D341Med (cell line): ENCODE results near the gene SPDEF.

ENCODE experiments used
- DNase-seq: peaks from one replicate; pipeline ENCODE4 v3.0.0; 2012; ENCODE audit warnings: low spot score

Gene SPDEF

DNA sequence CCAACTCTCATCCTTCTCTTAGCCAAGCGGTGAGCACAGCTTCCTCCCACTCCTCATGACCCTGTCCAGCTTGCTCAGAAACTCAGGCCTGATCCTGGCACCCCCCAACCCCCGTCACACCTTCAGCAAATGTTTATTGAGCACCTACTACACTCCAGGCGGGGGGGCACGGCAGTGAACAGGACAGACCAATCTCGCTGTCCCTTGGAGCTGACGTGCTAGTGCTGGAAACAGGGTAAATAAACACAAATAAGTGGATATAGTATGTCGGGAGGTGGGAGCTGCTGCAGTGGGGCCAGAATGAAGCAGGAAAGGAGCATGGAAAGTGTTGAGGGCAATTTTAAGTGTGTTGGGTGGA lies 7.4 kb upstream of the SPDEF start:
- no peak for DNase-seq

DNA sequence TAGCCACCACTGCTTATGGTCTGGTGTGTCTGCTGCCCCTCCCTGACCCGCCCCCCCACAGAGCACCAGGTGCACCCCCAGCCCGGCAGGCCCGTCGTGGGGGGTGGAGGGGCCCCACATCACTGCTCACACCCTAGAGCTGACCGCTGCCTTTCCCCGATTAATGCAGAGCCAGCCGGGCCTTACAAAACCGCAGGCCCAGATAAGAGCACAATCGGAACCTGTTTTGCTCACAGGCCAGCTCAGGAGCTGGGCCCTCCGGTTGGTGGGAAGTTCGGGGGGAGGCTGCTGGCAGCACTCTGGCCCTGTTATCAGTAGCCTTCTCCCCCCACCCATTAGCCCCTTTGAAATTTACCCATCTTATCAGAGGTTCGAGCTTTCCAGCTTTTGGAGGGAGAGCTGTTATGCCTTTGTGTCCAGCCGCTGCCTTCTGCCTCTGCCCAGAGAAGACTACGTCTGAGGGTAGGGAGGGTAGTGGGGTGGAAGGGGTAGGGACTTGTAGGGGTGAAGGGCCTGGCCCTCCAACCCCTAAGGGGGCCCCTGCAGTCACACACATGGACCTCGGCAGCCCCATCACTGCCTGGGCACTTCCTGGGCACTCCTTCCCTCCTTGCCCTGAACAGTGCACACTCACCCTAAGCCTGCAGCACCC lies 6.9 kb upstream of the SPDEF start:
- no peak for DNase-seq

DNA sequence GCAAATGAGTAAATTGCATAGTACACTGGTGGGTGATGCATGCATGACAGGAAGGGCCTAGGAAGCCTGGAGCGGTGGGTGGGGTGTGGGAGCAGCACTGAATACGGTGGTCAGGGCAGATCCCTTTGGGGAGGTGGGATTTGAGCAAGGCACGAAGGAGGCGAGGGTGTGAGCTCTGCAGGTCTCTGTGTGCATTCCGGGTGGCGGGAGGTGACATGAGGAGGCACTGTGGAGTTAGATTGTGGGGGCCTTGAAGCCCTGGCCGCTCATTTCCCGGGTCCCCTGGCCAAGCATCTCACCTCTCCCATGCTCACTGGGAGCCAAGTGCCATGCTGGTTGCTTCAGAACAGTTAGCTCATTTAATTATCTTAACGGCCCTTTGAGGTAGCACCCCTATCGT lies 6.2 kb upstream of the SPDEF start:
- no peak for DNase-seq

DNA sequence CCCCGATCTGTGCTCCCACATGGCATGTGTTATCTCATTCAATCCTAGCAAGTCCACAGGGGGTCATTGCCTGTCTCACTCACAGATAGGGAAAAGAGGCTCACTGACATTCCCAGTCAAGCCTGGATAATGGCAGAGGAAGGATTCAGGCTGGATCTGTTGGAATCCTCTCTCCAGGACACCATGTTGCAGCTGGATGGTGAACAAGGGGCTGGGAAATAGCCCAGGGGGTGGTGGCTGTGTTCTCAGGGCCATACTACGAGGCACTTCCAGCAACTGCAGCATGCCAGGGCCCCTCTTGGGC lies 5.0 kb upstream of the SPDEF start:
- no peak for DNase-seq

DNA sequence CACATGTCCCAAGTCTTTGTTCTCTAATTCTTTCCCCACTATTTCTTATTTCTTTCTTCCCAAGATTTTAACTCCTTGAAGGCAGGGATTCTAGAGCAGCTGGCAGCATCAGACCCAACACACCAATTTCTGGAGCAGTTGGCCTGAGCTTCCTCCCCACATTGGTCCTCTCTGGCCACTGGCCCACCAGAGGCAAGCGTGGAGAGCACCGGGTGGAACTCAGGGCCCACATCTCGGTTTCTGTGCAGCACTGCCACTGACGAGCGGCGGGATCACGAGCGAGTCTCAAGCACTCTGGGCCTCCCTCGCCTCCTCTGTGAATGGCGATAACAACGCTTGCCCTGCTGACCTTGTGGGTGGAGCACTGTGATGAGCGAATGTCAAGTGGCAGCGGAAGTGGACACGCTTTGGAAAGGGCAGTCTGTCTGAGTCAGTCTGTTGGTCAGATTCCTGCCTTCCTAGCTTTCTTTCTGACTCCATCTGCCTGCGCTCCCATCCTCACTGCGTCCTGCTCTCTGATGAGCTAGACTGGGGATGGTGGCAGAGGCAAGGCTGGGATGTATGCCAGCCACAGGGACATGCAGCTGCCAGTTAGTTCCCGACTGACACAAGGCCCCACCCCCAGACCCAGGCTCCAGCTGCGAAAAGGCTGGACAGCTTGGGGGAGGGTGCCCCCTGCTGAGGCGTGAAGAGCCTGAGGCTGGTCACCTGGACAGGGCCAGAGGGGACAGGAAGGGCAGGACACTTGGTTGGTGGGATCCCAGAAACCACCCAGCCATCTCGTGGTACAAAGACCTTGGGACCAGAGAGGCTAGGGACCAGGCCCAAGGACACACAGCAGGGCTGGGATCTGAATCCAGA lies 4.5 kb upstream of the SPDEF start:
- peak; percentile 75 for DNase-seq

DNA sequence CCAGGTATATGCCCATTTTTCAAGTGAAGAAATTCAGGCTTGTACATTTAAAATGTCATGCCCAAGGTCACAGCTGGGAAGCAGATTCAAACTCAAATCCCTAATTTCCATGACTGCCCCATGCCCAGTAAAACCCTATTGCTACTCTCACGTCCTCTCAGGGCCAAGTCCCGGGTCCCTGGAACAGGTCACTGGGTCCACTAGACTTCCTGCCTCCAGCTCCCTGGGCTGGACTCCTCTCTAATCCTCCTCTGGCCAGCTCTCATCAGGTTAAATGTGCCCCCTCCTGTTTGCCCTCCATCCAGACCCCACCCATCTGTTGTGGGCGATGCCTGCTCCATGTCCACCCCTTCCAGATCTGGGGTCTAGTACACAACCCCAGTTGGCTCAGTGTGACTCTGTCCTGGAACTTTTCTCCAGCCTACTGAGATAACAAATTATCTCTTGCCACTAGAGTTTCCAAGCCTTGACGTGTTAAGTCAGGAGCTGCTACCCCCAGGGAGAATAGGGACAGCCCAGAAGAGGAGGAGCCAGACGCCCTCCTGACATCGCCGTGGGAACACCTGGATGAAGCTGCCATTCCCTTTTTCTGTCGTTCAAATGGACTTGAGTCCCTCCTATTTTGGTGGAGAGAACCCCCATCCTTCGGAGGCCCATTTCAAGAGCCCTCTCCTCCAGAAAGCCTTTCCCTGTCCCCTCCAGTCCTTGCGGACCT lies 3.7 kb upstream of the SPDEF start:
- no peak for DNase-seq

DNA sequence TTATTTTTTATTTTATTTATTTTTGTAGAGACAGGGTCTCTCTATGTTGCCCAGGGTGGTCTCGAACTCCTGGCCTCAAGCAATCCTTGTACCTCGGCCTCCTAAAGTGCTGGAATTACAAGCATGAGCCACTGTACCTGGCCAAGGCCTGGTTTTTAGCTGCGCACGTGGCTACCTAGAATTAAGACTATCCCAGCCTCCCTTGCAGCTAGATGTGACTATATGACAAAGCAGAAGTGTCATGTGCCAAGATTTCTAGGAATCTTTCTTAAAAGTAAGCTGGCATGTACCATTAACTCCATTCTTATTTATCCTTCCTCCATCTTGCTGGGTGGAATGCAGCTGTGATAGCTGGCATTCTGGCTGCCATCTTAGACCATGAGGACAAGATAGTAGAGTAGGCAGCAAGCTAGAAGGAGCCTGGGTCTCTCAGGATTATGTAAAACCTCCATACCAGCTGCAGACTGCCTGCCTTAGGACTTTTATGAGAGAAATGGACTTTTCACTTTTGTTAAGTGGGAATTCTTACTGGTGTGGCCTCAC lies 2.1 kb upstream of the SPDEF start:
- DNase-seq, result no peak

DNA sequence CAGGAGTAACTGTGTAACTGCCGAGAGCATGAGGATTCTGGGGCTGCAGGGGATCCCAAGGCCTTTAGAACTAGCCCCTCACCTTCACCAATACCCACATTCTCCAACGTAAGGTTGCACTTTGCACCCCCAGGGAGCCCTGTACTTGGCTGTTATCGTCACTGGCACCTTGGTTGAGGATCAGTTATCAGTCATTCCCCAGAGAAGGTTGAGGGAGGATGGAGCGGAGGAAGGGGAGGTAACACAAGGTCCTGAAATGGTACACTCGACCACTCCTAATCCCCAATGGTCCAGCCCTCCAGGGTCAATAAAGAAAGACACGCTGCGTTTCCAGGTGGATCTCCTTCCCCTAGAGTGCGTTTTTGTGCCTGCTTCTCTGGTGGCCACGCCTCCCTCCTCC lies 1.1 kb upstream of the SPDEF start:
- no peak for DNase-seq

DNA sequence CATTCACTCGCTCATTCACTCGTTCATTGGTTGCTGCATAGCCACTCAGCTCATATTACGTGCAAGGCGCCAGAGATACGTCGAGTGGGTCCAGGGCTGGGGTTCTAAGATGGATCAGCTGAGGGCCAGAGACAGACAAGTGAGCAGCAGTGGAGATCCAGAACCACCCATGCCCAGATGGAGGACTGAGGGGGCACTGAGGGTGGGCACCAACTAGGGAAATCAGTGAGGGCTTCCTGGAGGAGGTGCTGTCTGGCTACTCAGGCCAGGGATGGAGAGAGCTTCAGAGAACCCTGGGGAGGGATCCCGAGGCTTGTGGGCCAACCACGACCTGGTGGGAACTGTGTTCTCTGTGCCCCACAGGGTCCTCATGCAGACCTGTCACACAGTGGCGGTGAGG lies 364 bp upstream of the SPDEF start:
- no peak for DNase-seq

DNA sequence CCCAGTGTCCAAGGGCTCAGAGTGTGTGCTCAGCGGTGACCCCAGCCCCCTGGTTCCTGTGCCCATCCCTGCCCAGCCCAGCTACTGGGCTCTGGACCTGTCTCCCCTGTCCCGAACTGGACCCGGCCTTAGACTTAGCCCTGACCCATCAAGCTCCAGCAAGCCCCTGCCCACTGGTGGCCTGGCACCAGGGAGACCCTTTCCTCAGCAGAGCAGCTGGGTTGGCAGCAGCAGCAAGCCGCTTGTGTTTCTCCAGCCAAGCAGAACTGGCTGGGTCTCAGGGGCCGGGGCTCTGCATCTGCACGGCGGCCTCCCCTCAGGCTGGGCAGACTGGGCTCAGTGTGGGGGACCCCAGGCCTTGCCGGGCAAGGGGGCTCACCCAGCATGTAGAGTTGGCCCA lies 801 bp downstream of the SPDEF start:
- DNase-seq, result no peak

DNA sequence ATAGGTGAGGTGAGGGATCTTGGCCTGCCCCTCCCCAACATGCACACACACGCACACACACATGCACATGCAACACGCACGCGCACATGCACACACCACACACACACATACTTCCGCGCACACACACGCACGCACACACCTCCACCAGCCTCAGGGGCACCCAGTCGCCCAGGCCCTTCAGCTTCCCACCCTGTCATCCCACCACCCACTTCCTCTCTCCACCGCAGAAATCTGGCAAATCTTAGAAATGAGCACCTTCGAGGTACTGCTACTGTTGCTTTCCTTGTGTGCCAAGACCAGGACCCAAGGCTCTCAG lies 1.2 kb downstream of the SPDEF start:
- no peak for DNase-seq

DNA sequence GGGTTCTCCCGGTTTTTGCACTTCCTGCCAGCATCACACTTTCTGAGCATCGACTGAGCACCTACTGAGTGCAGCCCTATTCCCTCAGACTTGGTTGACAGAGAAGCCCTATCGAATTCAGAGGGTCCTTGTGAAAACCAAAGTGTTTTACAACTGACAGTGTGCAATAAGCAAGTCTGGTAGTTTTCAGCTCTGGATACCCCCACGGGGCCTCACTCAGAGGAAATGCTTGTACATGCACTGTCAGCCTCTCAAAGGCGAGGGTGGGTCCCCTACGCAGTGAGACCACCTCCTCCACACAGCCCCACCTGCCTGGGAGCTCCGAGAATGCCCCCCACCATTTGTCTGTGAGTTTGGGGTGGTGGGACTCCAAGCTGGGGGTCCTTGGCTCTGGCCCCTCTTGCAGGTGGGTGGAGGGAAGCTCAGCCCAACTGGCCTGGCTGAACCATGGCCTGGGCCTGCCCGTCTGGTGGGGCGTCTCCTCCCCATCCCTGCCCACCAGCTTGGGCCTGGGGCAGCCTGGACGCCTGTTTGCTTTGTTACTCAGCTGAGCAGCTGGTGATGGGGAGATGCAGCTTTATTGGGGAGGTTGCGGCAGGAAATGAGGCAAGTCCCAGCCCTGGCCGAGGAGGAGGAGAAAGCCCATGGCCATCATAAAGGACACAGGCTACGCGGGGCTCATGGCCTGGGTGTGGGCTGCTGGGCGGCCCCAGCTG lies 1.7 kb downstream of the SPDEF start:
- DNase-seq, result no peak

DNA sequence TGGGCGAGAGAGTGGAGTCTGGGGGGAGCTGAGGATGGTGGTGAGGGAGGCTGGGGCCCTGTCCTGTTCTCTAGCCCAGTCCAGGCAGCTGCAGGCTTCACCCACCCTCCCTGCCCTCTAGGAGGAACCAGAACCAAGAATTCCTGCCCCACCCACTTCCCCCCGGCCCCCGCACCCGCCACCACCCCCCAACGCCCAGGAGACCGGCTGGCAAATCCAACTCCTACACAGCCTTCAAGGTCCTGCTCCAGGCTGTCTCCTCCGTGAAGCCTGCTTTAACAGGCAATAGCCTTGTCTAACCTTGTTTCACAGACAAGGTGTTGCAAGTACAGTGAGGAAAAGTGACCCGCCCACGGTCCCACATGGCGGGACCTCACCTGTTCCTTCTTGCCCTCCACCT lies 2.4 kb downstream of the SPDEF start:
- DNase-seq, result no peak

DNA sequence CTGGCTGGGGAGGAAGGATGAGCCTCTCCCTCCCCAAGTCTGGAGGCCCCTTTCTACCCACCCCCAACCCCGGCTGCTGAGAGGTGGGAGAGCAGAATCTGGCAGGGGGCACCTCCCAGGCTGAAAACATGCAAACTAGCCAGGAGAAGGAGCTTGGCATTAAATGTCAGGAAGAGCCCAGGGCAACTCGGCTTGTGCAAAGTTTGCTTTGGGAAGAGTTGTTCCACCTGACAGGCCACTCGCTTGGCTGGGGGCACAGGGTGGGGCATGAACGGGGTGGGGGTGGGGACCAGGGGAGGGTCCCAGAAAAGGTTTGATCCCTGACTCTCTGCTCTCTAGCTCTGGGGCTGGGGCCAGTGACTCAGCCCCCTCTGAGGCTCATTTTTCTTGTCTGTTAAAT lies 3.0 kb downstream of the SPDEF start:
- DNase-seq, result no peak

DNA sequence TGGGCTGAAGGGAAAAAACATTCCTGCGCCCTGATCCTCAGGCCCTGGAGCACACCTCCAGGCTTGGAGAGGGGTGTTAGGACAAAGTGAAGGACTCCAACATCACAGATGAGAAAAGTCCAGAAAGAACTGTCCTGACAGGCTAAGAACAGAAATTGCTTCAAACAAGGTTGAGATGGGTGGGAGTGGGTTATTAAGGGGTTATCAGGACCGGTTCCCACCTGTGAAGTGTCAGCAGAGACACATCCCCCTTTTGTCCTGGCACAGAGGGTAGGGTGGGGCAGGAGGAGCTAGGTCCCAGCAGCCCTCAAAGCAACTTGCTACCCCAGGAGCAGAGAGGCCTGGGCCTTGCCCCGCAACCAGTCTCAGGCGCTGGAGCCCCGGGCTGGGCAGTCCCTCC lies 3.5 kb downstream of the SPDEF start:
- no peak for DNase-seq

DNA sequence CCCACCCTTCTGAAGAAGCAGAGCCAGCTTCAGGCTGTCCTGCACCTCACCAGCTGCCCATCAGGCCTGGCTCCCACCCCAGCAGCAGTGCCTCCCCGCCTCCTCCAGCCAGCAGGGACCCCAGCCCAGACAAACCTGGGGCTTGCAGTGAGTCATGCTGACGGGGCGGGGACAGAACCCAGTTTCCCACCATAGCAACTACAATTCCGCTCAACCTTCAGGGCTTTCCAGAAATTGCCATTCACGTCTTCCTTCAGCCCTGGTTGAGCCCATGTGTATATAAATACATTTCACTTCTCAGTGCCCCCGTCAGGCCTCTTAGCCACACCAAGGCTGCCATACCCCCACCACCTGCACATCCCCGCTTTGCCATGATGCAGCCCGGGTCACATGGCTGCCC lies 4.4 kb downstream of the SPDEF start:
- no peak for DNase-seq

DNA sequence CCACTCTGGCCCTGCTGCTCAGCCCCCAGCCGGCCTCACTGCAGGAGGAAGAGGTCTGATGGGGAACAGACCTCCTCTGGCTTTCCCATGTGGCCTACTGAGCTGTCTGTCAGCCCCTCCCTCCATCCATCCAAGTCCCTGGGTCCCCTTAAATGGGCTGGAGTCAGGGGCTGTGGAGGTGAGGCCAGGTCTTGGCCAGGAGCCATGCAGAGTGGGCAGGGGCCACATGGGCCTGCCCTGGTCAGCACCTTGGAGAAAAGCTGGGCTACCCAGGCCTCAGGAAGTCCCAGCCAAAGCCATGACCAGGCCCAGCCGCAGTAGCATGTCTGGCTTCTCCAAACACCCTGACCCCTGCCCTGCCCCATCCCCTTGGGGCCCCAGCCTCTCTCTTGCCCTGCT lies 6.3 kb downstream of the SPDEF start:
- no peak for DNase-seq

DNA sequence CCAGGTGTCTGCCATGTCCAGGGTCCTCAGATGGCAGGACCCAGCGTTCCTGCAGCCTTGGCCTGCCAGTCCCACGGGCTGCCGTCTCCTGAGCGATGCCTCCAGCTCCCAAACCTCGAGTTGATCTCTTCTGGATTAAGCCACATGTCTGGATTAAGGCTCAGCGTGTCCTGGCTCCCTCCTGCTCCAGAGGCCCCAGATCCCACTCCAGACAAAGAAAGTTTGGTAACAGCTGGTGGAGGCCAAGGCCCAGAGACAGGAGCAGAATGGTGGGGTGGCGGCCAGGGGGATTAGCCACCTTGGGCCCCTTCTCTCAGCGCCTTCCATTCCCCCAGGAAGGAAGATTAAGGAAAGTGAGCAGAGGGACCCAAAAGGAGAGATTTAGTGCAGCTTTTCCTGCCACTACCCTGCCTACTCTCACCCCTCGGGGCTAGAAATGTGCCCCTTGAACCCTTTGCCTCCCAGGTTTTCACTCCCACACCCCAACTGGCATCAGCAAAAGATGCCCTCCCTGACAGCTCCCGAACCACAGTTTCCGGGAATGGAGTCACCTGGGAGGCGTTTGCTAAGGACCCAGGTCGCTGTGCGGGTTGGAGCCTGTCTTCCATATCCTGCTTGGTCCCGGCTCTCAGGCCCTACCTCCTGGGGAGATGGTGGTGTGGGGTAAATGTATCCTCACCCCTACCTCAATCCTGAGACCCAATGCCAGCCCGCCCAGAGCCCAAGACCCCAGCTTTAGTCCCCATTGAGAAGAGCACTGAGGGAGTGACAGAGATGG lies 6.9 kb downstream of the SPDEF start:
- DNase-seq, result peak; percentile 91

DNA sequence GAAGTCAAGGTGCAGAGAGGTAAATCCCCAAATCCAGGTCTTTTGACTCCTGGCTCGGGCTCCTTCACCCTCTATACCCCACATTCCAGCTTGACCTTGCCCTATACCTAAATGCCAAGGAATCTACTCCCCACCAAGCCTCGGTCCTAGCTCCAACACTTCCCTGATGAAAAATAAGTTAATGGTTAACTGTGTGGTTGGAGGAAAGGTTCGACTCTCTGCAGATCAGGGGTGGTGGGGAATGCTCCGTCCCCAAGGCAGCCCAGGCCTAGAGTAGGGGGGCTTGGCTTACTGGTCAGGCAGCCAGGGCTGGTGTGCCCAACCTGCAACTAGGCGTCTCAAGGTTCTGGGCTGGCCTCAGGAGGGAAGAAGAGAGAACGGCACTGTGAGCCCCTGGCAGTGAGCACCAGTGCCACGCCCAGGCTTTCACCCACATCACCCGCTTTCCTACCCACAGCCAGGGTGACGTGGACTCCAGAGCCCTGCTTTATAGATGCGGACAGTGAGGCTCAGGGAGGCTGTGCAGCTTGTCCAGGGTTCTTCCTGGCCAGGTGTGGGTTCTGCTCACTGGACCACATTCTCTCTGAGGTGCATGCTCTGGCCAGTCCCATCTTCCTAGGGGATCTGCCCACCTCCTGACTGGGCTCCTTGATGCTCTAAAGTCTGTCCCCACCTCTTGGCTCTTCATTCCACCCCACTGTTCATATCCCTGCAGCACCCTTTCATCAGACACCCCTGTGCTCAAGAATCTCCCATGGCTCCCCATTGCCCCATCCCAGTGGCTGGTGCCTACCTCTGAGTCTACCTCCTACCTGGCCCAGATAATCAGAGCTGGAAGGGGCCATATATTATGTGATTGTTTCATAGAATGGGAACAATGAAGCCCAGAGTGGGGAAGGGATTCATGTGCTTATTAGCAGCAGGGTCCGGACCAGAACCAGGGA lies 8.2 kb downstream of the SPDEF start:
- no peak for DNase-seq

DNA sequence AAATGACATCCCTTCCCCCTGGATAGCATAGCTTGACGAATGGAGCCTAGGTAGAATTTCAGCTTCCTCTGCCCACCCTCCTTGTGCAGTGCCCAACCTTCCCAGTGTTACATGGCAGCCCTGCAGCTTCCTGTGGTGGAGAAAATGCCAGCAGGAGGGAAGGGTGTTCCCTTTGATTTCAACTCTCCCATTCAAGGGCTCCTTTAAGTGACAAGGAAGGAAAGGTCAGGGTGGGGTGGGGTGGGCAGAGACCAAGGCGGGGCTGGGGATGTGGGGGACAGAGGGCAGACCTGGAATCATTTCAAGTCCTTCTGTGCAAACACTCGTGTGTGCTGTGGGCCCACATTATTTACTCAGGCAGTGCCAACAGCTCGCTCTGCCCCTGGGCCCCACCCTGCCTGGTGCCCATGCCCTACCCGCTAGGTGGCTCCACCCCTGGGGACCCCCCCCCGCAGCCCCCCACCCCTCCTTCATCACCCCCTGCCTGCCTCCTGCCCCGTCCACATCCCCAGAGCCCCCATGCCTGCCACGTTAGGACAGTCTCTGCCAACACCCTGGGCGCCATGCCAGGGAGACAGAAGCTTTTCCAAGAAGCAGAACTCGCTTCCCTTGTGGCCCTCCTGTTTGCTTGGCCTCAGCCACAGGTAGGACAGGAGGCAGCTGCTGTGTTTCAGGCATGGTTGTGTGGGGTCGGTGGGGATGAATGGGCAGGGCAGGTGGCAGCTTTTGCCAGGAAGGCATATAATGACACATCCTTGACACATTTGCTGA lies 9.4 kb downstream of the SPDEF start:
- DNase-seq, result peak; percentile 79
